GM12874 (cell line): ENCODE data around the gene FBXO31.
A peak's percentile ranks its signal among the peaks of the same experiment; 100 is the strongest.

Source experiments
- TF ChIP-seq, protein P1 (sequence below): IDR thresholded peaks from 2 replicates; pipeline ENCODE4 v1.5.1; 2011; ENCODE audit warnings: low read depth, mild to moderate bottlenecking, control low read depth, low read length, moderate library complexity; ENCODE audit not compliant: insufficient read depth

Gene FBXO31

DNA sequence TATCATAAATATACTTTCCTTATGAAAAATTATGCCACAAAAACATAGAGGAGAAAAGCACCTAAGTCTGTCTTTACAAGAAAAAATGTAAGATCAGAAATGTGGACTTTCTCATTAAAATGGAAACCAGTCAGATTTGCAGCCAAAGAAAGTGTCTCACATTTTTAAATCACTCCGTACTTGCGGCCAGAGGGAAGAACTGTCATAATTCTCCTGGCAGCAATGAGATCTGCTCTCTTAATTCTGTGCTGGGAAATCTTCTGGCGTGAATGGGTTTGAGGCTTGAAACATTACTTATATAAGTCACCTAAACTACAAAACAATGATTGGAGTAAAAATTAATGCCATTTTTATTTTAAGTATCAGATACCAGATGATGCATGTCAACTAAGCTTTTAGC, 77.1 kb downstream of the FBXO31 start:
- TF ChIP-seq, protein P1, sequence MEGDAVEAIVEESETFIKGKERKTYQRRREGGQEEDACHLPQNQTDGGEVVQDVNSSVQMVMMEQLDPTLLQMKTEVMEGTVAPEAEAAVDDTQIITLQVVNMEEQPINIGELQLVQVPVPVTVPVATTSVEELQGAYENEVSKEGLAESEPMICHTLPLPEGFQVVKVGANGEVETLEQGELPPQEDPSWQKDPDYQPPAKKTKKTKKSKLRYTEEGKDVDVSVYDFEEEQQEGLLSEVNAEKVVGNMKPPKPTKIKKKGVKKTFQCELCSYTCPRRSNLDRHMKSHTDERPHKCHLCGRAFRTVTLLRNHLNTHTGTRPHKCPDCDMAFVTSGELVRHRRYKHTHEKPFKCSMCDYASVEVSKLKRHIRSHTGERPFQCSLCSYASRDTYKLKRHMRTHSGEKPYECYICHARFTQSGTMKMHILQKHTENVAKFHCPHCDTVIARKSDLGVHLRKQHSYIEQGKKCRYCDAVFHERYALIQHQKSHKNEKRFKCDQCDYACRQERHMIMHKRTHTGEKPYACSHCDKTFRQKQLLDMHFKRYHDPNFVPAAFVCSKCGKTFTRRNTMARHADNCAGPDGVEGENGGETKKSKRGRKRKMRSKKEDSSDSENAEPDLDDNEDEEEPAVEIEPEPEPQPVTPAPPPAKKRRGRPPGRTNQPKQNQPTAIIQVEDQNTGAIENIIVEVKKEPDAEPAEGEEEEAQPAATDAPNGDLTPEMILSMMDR, result no peak

DNA sequence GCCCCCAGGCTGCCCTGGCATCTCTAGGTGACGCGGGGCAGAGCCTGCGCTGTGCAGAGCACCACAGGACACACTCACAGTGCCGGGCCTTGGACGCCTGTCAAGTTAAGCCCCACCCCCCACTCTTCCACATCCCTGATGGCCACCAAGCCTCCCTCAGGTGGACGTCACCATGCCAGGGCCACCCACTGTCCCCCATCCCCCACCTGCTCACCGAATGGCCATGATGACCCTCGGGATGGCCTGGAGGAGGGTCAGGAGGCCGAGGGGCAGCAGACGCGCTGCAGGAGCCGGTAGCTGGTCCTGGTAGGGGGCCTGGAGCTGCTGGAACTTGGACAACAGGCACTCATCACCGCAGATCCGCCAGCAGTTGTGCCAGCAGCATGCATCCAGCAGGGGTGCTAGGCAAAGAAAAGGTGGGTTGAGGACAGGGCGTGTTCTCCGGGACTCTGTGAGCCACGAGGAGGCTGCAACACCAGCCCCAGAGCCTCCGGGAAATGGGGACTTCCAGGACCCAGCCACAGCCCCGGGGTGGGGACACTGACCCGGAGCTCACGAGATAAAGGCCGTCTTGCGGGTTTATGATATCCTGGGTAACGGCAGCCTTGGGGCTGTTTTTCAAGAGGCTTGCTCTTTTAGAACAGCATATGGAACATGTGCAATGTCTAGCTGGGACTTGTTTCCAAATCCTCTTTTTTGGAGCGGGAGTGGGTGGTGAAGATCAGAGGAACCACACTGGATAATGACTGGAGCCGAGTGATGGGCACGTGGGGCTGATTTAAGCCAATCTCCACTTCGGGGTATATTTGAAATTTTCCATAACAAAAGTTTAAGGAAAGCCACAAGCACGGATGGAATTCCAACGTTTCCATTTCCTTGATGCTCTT, 77.8 kb downstream of the FBXO31 start:
- TF ChIP-seq, protein P1, result 0 out of 2 replicates have a peak, but pooled peaks have one; percentile 4

DNA sequence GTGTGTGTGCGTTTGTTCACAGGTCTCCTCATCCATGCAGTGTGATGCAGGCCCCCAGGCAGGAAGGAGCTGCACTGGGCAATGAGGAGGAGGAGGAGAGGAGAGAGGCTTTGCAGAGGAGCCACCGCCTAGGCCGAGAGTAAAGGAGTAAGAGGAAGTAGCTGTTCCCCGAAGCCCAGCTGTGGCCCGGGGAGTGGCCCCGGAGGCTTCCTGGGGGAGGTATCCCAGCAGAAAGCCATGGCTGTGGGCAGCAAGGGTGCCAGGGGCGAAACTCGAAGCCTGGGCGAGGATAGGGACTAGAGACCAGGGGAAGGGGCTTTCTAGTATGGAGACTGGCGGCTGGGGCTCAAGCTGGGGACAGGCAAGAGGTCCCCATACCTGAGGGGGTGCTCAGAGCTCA, 78.6 kb downstream of the FBXO31 start:
- TF ChIP-seq, protein P1, result no peak

DNA sequence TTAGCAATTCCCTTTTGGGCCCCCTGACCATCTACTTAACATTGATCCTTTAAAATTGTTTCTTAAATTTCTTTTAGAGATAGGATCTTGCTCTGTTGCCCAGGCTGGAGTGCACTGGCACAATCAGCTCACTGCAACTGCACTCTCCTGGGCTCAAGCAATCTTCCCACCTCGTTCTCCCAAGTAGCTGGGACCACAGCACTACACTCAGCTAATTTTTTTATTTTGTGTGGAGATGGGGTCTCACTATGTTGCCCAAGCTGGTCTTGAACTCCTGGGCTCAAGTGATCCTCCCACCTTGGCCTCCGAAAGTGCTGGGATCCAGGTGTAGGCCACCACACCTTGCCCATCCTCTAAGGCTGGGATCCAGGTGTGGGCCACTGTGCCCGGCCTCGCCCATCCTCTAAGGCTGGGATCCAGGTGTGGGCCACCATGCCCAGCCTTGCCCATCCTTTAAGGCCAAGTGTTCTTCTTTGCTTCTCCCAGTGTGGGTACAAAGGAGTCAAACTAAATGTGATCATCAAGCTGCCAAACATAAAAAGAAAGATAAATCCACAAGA, 79.5 kb downstream of the FBXO31 start:
- TF ChIP-seq, protein P1, result no peak

DNA sequence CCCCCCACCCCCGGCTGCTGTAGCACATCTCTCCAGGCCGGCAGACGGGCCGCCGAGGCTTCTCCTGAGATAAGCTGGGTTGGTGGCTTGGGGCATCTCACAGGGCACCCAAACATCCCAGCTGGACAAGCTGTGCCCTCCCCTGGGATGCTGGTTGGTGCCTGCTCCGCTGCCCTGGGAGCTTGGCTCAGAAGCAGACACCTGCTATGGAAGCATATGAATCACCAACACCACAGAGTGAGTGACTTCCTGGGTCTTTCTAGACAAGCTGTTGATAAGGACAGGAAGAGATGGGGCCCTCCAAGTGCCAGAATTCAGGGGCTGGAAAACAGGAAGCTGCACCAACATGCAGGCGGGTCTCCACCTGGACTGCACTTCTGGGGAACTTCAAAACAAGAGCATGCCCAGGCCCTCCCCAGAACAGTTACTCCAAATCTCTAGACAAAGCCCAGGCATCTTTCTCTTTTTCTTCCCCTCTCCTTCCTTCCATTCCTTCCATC, 80.1 kb downstream of the FBXO31 start:
- TF ChIP-seq, protein P1, result no peak

DNA sequence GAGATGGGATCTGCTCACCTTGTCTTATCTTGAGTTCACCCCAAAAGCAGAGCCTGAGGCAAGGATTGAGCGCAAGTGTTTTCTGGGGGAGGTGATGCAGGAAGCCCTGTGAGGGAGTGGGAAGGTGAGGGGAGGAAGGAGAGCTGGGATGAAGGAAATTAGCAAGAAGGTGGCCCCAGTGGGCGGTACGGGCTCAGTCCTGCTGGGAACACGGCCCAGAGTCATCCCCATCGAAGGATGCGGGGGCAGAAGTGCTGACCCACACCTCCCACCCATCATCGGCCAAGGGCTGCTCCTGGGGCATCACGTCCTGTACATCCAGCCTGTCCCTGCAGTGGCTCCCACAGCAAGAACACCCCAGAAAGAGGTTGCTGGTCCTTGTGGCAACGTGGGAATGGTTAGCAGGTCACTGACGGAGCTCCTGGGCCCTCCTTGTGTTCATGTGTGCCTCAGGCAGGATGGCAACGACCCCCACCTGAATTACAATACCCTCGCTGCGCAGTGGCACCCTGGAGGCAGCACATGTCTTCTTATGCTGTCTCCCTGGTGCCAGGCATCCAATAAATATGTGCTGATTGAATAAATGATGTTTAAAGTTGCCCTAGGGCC, 84.6 kb downstream of the FBXO31 start:
- TF ChIP-seq, protein P1, result no peak
